Ovary (tissue), 9 donors: ENCODE data around the gene SORCS3. TPM values are rescaled to one million over a fixed set of nuclear protein-coding genes. Genes with fewer than 3 reads are reported as not detected.

Experiments
- DNase-seq, 5 donors: peaks; one replicate each; pipeline ENCODE4 v3.0.0-alpha.2; 2019 to 2020
- H3K27ac ChIP-seq, 2 donors: fragments of 200-600 bp; one replicate each; pipeline versions ENCODE4 v1.5.1 to v1.8.0; 2019 to 2022
- H3K27me3 ChIP-seq: fragments of 200-600 bp; one replicate; pipeline ENCODE4 v1.8.0; 2022
- H3K36me3 ChIP-seq: fragments of 200-600 bp; sonication (generic); one replicate; pipeline ENCODE4 v1.5.1; 2019
- H3K4me1 ChIP-seq: one replicate; pipeline ENCODE4 v1.8.1; 2013; ENCODE audit warnings: mild to moderate bottlenecking, moderate library complexity; ENCODE audit not compliant: insufficient read depth
- H3K4me3 ChIP-seq: fragments of 200-600 bp; sonication (generic); one replicate; pipeline ENCODE4 v1.5.1; 2017
- H3K9me3 ChIP-seq, 2 donors: fragments of 200-600 bp in 1 of 2; sonication (generic) in 1 of 2; one replicate each; pipeline versions ENCODE4 v1.5.1 to v1.8.1; 2013 to 2019; ENCODE audit warnings: mild to moderate bottlenecking in 1 of 2, moderate library complexity in 1 of 2
- CTCF ChIP-seq, 3 donors: fragments of 450-650 bp in 2 of 3; fragments of 200-600 bp in 1 of 3; IDR thresholded peaks; one replicate each; pipeline versions ENCODE4 v1.5.1 to v1.8.0; 2016 to 2022; ENCODE audit warnings: antibody characterized with exemption in 3 of 3, mild to moderate bottlenecking in 1 of 3
- EP300 ChIP-seq: sonication (generic); formaldehyde crosslinking; IDR thresholded peaks from one replicate; pipeline ENCODE4 v1.6.1; 2017; ENCODE audit warnings: antibody characterized with exemption
- POLR2A ChIP-seq: fragments of 450-650 bp; IDR thresholded peaks from one replicate; pipeline ENCODE4 v1.6.1; 2017; ENCODE audit warnings: antibody characterized with exemption, mild to moderate bottlenecking, moderate library complexity
- WGBS, 3 donors: extraction: QIAGEN DNeasy Blood & Tissue Kit in 1 of 3; methylation state at CpG; one replicate each; pipeline versions ENCODE4 v1.1.5 to v1.1.7; 2013 to 2017; 5-methylcytosine and 5-hydroxymethylcytosine counted together
- intact Hi-C, 4 donors: fragments of 100-400 bp; cut with DNase I; formaldehyde crosslinking; loops; one replicate each; pipeline versions ENCODE4 v1.11.0 to v1.15.1; 2022 to 2023
- polyA plus RNA-seq, 2 donors: library from polyadenylated mRNA; stranded (reverse); fragments of 200-250 nt in 1 of 2; fragments of 350-450 nt in 1 of 2; fragmentation: Illumina TruSeq in 1 of 2; extraction: RNeasy Lipid Tissue Mini Kit (QIAGEN cat#74804) in 1 of 2; gene quantifications; one replicate each; pipeline ENCODE4 v1.2.3, GENCODE V29; 2013 to 2014
- total RNA-seq, 7 donors: library from RNA; depleted of rRNA in 2 of 7; stranded (reverse); fragments of >200 nt in 2 of 7; fragmentation: NEBNext Ultra II Directional in 3 of 7; extraction: Animal tissue kit (Norgen Biotek cat#: 25700) in 3 of 7; gene quantifications; one replicate each; pipeline versions ENCODE4 v1.1.0 to v1.2.4, GENCODE V29; 2016 to 2023
- donor health status: DM: no; HTN: no; CAD: no; lungs with moderate emphysema.
- donor health status: DM: no; HTN: no; CAD: no.
- donor health status: Bipolar disorder and iron deficiency.
- donor health status: DM: yes; HTN: yes; CAD: no.
- donor health status: DM: no; HTN: no; CAD: no.
- donor health status: DM: yes; HTN: yes; CAD: no.

SORCS3 gene
- total and polyA plus RNA-seq, 9 donors: 0.07 to 4.5 (median 0.79) TPM; not detected in 1

GRCh38 chr10:105239311-105240219 lies 598.5 kb downstream of the SORCS3 start:
- 57 to 86% (median 77%) methylated on average over 2 of the region's 2 CpGs for WGBS, 3 donors
- DNase-seq: no peak

GRCh38 chr10:105241254-105241653 lies 600.2 kb downstream of the SORCS3 start:
- 91 to 97% (median 97%) methylated on average over 5 of the region's 5 CpGs for whole genome bisulfite sequencing, 3 donors

More at GRCh38 chr10:105239311-105240219, 598.5 kb downstream of the SORCS3 start:
- Histone ChIP-seq H3K36me3 (no peaks in the 10 kb centered on the region), H3K27ac (no peak overlapping the region), H3K4me3 (no peak overlapping the region), H3K9me3 (no peaks in the 10 kb centered on the region), H3K4me1 (no peaks in the 10 kb centered on the region), H3K27me3 (no peaks in the 10 kb centered on the region)
- TF ChIP-seq EP300 (no peak), POLR2A (no peak), CTCF (IDR thresholded peaks at IDR 0.05) (no peak)
- intact Hi-C loops: no loop called here

GRCh38 chr10:105243381-105243780 lies 602.3 kb downstream of the SORCS3 start:
- H3K36me3 ChIP-seq: no peaks in the 10 kb centered on the region
- H3K27ac ChIP-seq: no peak overlapping the region
- DNase-seq: no peak
- TF ChIP-seq POLR2A (no peak), CTCF (IDR thresholded peaks at IDR 0.05) (no peak), EP300 (no peak)
- H3K4me1 ChIP-seq: no peaks in the 10 kb centered on the region
- no peaks in the 10 kb centered on the region for H3K9me3 ChIP-seq
- no peak overlapping the region for H3K4me3 ChIP-seq
- WGBS, 3 donors: 43 to 55% (median 52%) methylated on average over 2 of the region's 2 CpGs
- no peaks in the 10 kb centered on the region for H3K27me3 ChIP-seq
- intact Hi-C loops: no loop called here

More at GRCh38 chr10:105241254-105241653, 600.2 kb downstream of the SORCS3 start:
- Histone ChIP-seq H3K4me3 (no peak overlapping the region), H3K4me1 (no peaks in the 10 kb centered on the region), H3K27me3 (no peaks in the 10 kb centered on the region), H3K27ac (no peak overlapping the region), H3K36me3 (no peaks in the 10 kb centered on the region), H3K9me3 (no peaks in the 10 kb centered on the region)
- DNase-seq: no peak
- intact Hi-C loops: no loop called here
- TF ChIP-seq EP300 (no peak), CTCF (IDR thresholded peaks at IDR 0.05) (no peak), POLR2A (no peak)

GRCh38 chr10:105243825-105244224 lies 602.7 kb downstream of the SORCS3 start:
- H3K4me1 ChIP-seq: no peaks in the 10 kb centered on the region
- no peak overlapping the region for H3K27ac ChIP-seq
- no peak for TF ChIP-seq CTCF (IDR thresholded peaks at IDR 0.05)
- TF ChIP-seq EP300: no peak
- no peak for TF ChIP-seq POLR2A
- H3K27me3 ChIP-seq: no peaks in the 10 kb centered on the region
- WGBS, 3 donors: 25 to 39% (median 38%) methylated on average over 2 of the region's 2 CpGs
- H3K4me3 ChIP-seq: no peak overlapping the region
- no peaks in the 10 kb centered on the region for H3K36me3 ChIP-seq
- DNase-seq: no peak
- H3K9me3 ChIP-seq: no peaks in the 10 kb centered on the region
- intact Hi-C loops: no loop called here
